ENCODE measurements around the gene ATP6V1F.
"Not testable (repeated sequence)": the region's sequence is repeated elsewhere in the genome, so short reads cannot be mapped to it uniquely, and the experiment has no call there.

Gene ATP6V1F

DNA sequence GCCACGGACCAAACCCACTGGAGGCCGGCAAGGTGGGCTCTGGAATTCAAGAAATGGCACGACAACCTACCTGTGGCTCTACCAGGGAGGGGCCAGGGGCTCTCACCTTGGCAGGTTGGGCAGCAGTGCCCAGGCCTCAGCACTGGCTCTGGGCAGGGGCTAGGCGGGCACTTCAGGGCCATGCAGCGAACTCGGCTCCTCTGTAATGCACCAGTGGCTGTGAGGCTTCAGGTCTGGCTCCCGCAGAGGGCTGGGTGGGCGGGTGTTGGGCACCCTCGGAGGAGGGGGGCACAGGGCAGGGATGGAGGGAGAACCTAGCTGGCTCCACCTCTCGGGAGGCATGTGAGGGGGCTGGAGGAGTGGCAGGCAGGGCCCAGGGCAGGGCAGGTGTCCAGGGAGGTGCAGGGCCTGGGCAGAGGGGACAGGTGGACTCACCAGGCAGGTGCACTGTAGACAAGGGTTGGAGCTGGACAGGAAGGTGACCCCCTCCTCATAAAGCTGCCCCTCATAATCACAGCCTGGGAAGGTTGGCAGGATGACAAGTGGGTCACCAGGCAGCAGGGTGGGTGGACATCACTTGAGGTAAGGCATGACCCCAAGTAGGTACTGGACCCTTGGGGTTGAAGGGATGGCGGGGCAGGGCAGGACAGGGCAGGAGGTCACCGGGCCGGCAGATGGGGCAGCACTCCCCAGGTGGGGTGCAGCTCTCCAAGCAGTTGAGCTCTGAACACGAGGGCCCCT is 41.1 kb downstream of the ATP6V1F start:
- FAIRE-seq (no peak), DNase-seq (ENCODE audit: insufficient read length) (no peak)

DNA sequence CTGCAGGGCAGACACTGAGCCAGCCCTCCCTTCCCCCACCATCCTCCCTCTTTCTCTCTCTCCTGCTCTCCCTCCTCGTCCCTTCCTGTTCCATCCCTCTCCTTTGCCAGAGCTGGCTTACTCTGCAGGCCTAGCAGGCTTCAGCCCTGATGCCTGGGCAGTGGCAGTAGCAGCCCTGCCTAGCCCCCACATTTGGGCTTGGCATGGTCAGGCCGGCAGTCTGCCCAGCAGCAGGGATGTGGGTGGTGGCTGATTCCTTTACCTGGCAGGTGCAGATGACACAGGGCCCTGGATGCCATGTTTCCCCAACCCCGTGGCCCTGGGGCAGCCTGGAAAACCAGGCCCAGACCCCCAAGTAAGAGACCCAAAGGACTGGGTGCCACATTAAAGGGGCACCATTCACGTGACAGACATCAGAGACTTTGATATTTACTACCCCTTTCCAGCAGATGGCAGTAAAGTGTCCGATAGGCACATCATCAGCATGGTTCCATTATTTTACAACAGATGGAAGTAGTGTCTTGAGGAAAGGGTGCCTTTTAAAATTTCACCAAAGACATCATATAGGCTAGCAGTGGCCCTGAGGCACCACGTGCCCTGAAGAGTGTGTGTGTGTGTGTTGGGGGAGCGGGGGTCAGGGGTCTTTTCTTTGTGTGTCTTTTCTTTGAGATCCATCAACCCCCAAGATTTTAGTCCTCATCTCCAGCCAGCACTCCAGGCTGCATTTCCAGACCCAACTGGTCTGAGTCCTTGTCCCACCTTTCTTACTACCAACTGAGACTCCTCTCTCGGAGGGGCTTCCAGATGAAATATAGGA is 41.9 kb downstream of the ATP6V1F start:
- DNase-seq (ENCODE audit: insufficient read length) = no peak
- TF ChIP-seq POLR2AphosphoS5 (IDR thresholded peaks at IDR 0.05; ENCODE audit: low read depth, low read length) (no peak), POLR2A (IDR thresholded peaks at IDR 0.05; ENCODE audit: low read depth, low read length) (no peak), TAF1 (IDR thresholded peaks at IDR 0.05; ENCODE audit: borderline replicate concordance, low read depth, low read length) (no peak)
- no peak for FAIRE-seq

More for the DNA sequence above, 41.1 kb downstream of the ATP6V1F start:
- TF ChIP-seq POLR2A (IDR thresholded peaks at IDR 0.05; ENCODE audit: low read depth, low read length) (no peak), TAF1 (IDR thresholded peaks at IDR 0.05; ENCODE audit: borderline replicate concordance, low read depth, low read length) (no peak), POLR2AphosphoS5 (IDR thresholded peaks at IDR 0.05; ENCODE audit: low read depth, low read length) (no peak)

DNA sequence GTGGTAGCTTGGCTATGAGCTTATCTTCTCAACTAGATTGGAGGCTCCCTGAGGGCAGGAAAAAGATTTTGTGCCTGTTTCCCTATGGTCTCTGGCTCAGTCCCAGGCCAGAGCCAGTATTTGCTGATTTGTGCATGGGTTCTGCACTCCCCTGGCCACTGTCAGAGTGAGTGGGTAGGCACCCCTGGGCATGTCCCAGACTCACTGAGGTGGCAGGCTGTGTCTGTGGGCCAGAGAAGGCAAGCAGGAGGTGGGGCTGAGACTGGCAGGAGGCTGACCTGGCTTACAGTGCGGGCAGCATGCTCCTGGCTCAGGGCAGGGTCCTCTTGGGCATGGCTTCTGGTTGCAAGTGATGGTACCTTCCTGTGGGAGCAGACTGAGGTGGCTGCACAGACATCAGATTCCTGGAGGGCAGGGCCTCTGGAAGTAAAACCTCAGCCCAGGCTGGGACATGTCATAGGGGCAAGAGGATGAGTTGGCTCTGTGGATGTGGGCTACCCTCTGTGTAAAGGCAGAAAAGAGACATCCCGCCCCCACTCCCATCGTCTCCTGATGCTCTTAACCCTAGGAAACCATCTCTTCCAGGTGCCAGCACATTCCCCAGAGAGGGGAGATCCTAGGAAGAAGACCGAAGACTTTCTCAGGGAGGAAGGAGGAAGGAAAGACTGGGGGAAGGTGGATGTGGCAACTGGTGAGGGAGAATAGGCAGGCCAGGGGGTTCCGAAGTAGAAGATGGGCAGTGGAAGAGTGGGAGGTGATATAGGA is 43.5 kb downstream of the ATP6V1F start:
- no peak for DNase-seq (ENCODE audit: insufficient read length)
- no peak for FAIRE-seq
- TF ChIP-seq TAF1 (IDR thresholded peaks at IDR 0.05; ENCODE audit: borderline replicate concordance, low read depth, low read length) = no peak
- TF ChIP-seq POLR2A (IDR thresholded peaks at IDR 0.05; ENCODE audit: low read depth, low read length) = no peak

DNA sequence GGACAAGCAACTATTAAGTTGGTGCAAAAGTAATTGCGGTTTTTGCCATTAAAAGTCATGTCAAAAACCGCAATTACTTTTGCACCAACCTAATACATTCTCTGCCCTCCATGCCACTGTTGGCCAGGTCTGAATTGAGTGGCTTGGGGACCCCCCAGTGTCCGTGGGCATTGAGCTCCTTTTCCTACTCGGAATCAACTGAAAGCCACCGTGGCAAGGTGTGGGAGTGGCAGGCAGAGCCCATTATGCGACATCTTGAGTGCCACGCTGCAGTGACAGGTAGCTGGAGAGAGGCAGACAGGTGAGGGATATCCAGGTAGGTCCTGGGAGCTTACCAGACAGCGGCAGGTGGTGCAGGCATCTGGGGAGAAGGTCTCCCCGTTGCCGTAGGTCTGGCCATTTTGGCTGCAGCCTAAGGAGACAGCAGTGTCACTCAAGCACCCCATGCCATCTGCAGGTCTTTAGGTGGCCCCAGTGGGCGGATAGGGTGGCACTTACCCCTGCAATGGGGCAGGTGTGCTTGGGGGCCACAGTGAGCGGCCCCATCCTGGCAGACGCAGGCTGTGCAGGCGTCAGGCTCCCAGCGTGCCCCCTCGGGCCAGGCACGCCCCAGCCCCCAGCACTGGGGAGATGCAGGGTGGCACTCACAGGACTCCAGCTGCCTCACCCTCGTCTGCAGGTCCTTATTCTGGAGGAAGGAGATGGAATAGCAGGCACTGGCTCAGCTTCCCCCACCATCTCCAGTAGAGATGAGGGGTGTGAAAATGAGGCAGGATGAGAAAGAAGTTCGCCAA is 44.3 kb downstream of the ATP6V1F start:
- no peak for DNase-seq (ENCODE audit: insufficient read length)
- TF ChIP-seq TAF1 (IDR thresholded peaks at IDR 0.05; ENCODE audit: borderline replicate concordance, low read depth, low read length) (no peak), POLR2AphosphoS5 (IDR thresholded peaks at IDR 0.05; ENCODE audit: low read depth, low read length) (no peak), POLR2A (IDR thresholded peaks at IDR 0.05; ENCODE audit: low read depth, low read length) (no peak)
- FAIRE-seq = no peak

DNA sequence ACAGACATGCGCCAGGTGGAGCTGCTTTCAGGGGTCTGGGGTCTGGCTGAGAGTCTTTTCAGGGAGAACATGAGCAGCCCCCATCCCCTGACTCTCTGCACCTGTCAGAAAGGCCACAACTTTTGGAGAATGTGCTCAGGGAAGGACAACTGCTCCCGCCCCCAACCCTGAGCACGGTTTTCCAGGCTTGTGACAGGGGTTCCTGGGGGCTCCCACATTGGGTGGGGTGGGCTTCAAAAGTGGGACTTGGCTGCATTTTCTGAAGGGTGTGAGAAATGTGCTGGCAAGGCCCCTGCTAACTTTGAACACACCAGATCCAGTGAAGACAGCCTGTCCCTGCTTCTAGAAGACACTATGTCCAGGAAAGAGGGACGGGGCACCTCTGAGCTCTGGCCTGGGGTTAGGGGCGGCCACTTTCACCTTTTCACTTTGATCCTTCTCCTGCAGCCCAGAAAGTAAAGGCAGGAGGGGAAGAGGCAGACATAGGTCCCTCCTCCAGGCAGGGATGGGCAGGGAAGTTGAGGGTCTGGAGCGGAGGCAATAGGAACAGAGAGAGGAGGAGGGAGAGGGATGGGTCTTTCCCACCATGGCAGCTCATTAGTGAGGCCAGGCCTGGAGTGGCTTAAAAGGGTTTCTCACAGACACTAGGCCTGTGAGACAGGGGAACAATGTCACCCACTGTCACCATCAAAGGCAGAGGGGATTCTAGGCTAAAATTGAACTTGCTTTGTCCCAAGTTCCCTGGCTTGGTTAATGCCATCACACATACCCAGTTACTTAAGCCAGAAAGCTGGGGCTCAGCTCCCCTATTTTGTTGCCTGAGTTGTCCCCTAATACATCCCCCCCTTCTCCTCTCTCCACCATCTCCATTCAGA is 46.3 kb downstream of the ATP6V1F start:
- FAIRE-seq (no peak), DNase-seq (ENCODE audit: insufficient read length) (no peak)
- TF ChIP-seq TAF1 (IDR thresholded peaks at IDR 0.05; ENCODE audit: borderline replicate concordance, low read depth, low read length) (no peak), POLR2A (IDR thresholded peaks at IDR 0.05; ENCODE audit: low read depth, low read length) (no peak), POLR2AphosphoS5 (IDR thresholded peaks at IDR 0.05; ENCODE audit: low read depth, low read length) (no peak)

DNA sequence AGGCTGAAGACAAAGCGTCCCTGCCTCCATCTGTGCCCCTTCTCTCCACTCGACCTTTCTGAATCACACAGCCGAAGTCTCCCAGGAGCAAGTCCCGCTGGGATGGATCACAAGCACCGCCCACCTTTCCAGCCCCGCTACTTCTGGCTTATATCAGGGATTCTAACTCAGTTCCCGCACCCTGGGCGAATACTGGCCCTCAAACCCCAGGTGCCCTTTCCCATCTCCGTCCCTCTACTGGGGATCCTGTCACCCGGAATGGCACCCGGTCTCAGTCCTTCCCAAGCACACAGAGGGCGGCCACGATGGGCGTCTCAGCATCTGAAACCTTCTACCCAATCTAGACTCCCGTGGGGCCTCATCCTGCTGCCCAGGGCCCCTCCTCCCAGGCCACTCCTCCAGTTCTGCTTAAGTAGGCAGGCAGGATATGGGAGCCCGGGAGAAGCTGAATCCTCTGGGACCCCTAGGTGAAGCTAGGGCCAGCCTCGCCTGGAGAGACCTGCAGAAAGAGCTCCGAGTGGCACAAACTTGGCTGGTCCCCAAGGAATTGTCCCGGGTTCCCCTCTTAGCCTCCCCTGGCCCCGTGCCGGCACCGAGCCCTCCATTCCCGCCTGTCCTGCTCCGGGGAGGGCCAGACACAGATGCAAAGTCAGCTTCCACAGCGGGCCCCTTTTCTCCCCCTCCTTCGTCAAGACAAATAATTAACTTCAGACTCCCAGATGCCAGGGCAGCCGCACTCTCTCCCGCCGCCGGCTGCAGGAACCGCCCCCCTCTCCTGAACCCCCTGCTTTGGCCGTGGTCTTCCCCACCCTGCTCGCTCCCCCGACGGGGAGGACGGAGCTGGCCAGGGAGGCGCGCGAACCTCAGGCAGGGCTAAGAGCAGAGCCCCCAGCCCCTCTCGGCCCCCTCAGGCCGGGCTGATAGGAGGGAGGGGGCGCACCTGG is 47.2 kb downstream of the ATP6V1F start:
- TF ChIP-seq TAF1 (IDR thresholded peaks at IDR 0.05; ENCODE audit: borderline replicate concordance, low read depth, low read length) = no peak
- TF ChIP-seq POLR2A (IDR thresholded peaks at IDR 0.05; ENCODE audit: low read depth, low read length) = no peak
- no peak for TF ChIP-seq POLR2AphosphoS5 (IDR thresholded peaks at IDR 0.05; ENCODE audit: low read depth, low read length)
- FAIRE-seq (no peak), DNase-seq (ENCODE audit: insufficient read length) (no peak)

DNA sequence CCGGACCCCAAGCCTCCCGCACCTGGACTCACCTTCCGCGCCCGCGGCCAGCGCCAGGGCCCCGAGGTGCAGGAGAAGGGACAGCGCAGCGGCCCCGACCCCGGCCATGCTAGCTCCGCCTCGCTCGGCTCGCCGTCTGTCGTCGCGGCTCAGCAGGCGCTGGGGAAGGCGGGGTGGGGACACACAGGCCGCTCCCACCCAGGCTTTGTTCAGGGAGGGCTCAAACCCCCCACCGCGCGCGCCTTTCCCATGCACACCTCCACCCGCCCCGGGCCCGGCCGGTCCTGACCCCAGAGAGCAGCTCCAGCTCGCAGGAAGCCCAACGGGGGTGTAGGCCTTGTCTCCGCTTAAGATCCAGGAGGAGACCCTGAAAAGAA is 47.9 kb downstream of the ATP6V1F start, which contains the start of gene KCP:
KCP (minus strand) TSS at position 141 of the 377 bp plus-strand sequence; CDS start at position 108, 33 bp downstream.
- FAIRE-seq = no peak
- TF ChIP-seq POLR2A (IDR thresholded peaks at IDR 0.05; ENCODE audit: low read depth, low read length) = no peak
- no peak for TF ChIP-seq TAF1 (IDR thresholded peaks at IDR 0.05; ENCODE audit: borderline replicate concordance, low read depth, low read length)
- TF ChIP-seq POLR2AphosphoS5 (IDR thresholded peaks at IDR 0.05; ENCODE audit: low read depth, low read length) = no peak
- DNase-seq (ENCODE audit: insufficient read length) = no peak

DNA sequence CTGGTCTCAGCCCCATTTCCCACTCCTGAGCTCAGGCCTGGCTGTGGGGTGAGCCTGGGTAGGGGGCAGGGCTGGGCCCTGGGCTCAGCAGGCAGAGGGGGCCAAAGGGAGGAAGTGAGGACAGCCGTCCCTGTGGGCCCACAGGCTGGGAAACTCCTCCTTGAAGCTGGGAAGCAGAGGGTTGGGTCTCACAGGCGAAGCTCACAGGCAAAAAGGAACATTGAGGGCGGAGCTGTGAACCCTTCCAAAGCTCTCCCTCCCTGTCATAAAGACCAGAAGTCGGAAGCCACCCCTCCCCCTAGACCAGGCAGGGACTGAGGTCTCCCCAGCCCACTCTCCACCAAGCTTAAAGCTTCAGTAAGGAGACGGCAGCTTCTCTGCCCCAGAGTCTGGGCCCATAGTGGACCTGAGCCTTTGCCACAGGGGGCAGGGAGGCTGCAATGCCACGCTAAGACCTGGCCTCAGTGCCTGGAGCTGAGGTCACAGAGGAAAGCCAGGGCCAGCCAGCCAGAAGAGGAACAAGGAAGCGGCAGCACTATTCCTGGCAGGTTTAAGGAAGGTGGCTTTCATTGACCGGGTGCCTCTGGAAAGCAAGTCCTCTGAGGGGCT is 48.9 kb downstream of the ATP6V1F start:
- DNase-seq (ENCODE audit: insufficient read length) (no peak), FAIRE-seq (no peak)
- TF ChIP-seq POLR2A (IDR thresholded peaks at IDR 0.05; ENCODE audit: low read depth, low read length) (no peak), POLR2AphosphoS5 (IDR thresholded peaks at IDR 0.05; ENCODE audit: low read depth, low read length) (no peak), TAF1 (IDR thresholded peaks at IDR 0.05; ENCODE audit: borderline replicate concordance, low read depth, low read length) (no peak)

DNA sequence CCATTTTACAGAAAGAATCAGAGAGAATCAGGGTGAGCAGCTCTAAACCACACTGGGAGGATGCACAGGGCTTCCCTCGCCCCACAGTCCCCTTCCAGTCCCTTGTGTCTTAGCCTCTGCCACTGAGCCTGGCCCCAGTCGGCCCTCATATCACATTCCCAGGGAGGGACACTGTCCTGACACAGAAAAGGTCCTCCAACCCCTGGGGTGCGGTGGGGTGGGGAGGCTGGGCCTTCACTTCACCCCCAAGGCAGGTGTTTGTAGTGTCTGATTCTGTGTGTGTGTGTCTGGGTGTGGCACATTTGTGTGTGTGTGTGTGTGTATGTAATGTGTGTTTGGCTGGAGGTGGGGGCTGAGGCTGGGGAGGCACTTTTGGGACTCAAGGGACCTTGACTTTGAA is 49.6 kb downstream of the ATP6V1F start:
- peak; percentile 71 for FAIRE-seq
- TF ChIP-seq POLR2A (IDR thresholded peaks at IDR 0.05; ENCODE audit: low read depth, low read length) = no peak
- TF ChIP-seq TAF1 (IDR thresholded peaks at IDR 0.05; ENCODE audit: borderline replicate concordance, low read depth, low read length) = no peak
- TF ChIP-seq POLR2AphosphoS5 (IDR thresholded peaks at IDR 0.05; ENCODE audit: low read depth, low read length) = no peak

DNA sequence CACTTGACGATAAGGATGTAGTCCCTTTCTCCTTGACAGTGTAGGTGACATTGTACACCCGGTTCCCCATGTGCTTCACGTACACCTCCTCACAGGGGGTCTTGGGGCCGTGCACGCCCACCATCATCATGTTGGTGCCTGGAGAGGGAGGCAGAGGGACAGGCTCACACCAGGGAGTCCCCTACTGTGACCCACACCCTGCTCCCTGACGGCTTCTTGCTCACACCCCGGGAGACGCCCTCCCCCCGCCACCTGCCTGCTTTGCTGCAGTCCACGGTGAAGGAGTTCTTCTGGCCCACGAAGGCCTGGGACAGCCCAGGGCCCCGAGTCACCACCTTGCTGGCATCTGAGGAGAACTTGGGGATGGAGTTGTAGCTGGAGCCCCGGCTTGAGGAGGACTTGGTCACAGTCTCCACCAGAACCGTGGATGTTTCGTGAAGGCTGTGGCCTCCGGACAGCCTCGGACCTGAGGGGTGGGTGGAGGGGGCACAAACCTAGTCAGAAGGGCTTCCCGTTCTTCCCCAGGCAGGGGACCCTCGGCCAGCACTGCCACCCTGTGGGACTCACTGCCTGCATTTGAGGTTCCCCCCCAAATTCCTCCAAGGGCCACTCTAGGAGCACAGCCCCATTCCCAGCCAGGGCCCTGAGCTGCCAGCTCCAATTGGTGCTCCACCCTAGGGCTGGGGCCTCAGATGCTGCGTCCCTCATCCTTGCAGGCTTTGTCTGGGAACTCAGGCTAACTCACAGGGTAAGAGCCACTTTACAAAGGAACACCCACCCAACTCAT is 50.2 kb downstream of the ATP6V1F start:
- peak; percentile 78 for FAIRE-seq
- not testable (repeated sequence) for DNase-seq (ENCODE audit: insufficient read length)

More for the DNA sequence above, 49.6 kb downstream of the ATP6V1F start:
- DNase-seq (ENCODE audit: insufficient read length) = no peak

Data from GM12892 (cell line).